Midbrain (tissue), 1 donor: Measurements from ENCODE around the gene UBL3.

Source experiments
- DNase-seq: peaks from one replicate; lab custom pipeline; 2025; lab: John Stamatoyannopoulos, UW

Gene UBL3

DNA sequence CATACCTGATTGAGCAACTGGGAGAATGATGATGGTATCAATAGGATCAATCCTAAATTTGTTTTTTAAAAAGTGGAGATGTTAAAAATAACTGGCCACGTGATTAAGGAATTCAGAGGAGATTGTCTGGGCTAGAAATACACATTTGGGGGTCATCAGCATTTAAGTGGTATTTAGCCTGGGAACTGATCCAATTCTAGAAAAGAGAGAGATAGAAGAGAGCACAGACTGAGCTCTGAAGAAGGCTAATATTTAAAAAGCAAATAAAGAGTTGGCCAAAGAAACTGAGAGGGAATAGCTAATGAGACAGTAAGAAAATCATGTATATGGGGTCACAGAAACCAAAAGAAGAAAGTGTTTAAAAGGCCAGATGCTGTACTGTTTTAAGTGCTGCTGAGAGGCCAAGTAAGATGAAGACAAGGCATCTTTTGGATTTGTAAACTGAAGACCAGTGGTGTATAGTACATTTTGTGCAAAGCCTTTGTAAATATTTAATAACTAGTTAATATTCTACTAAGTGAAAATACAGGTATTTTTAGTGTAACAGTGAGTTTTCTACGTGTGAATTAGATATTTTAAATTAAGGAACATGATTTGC is 40.2 kb downstream of the UBL3 start:
- no peak for DNase-seq

DNA sequence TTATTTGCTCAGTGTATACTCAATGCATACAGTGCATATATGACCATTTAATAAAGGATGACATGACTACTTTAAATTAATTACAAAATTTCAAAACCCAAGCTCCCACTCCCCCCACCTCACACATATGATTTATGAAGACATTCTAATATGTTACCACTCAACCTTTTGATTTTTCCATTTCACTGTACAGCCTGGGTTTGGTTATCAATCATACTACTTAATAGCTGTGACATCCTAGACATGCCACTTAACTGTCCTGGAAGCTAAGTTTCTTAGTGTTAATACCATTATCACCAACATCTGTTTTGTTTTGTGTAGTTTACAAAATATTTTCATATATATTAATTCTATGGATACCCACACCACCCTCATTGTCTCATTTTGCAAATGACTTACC is 42.2 kb downstream of the UBL3 start:
- DNase-seq = no peak

DNA sequence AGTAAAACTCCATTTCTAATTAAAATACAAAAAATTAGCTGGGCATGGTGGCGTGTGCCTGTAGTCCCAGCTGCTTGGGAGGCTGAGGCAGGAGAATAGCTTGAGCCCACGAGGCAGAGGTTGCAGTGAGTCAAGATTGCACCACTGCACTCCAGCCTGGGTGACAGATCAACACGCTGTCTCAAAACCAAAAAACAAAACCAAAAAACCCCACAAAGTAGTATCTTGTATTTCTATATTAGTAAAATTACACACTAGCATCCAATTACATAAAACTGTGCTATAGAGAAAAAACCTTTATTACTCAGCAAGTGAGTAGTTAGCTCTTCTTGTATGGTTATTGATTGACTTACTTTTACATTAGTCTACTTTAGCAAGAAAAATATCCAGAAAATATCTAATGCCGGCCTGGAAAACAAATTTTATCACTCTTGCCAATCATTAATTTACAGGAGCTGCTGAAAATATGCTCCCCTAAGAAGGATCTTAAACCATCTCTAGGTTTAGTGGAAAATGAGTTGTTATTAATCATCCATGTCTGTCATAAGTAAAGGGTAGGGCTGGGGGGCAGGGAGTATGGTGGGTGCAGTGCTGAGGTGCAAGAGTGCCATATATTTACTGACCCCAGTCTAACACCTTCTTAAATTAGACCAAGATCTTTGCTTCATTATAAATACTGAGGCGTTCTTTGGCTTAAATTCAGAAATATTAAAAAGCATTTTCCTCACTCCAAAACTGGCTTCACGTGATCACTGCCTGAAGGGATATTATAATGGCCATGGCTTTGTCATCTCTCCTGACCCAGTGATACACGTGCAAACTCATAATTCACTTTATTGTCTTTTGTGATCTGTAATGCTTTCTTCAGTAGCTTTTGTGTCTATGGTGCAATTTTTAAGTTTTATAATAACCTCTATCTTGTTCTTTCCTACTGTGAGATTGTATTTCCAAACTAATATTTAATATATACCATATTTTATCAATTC is 44.1 kb downstream of the UBL3 start:
- DNase-seq = no peak

DNA sequence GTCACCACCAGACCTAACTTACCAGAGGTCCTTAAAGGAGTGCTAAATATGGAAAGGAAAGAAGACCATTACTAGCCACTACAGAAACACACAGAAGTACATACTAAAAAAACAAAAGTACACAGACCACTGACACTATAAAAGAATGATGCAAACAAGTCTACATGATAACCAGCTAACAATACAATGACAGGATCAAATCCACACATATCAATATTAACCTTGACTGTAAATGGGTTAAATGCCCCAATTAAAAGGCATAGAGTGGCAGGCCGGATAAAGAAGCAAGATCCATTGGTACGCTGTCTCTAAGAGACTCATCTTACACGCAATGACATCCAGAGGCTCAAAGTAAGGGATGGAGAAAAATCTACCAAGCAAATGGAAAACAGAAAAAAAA is 47.2 kb downstream of the UBL3 start:
- DNase-seq = no peak

DNA sequence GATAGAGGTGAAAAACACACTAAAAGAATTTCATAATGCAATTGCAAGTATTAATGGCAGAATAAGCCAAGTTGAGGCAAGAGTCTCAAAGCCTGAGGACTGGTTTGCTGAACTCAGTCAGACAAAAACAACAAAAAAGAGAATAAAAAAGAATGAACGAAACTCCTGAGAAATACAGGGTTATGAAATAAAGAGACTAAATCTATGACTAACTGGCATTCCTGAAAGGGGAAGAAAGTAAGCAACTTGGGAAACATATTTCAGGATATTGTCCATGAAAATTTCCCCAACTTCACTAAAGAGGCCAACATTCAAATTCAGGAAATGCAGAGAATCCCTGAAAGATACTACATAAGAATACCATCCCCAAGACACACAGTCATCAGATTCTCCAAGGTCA is 47.8 kb downstream of the UBL3 start:
- no peak for DNase-seq

GRCh38 chr13:29801737-29802305 is 48.6 kb downstream of the UBL3 start:
- DNase-seq = no peak

GRCh38 chr13:29801102-29801501 is 49.3 kb downstream of the UBL3 start:
- no peak for DNase-seq

DNA sequence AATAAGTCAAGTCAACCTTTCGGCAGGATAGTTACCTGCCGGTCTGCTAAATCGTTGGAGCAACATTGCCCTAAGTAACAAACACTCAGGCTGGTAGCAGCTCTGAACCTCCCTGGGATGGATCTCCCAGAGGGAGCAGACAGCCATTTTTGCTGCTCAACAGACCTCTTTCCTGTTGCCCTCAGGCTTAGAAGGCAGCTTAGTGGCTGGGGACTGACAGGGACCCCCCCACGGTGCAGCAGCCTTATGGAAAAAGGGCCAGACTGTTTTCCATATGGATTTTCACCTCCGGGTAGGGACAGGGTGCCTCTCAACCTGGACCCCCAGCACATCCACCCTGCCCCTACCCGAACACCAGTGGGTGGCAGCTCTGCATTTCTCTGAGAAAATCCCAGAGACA is 49.7 kb downstream of the UBL3 start:
- DNase-seq = no peak

DNA sequence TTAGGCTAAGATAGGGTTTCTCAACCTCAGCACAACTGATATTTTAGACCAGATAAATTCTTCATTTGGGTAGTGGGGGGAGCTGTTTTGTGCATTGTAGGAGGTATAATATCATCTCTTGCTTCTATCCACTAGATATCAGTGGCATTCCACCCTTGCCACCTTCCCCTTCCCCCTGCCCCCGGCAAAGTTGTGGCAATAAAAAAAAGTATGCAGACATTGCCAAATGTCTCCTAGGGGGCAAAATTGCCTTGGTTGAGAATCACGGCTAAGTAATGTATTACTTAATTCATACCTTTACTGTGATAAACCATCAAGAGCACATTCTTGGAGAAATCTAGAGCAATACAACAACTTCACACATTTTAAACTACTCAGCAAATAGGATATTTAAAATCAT is 51.4 kb downstream of the UBL3 start:
- DNase-seq = no peak

DNA sequence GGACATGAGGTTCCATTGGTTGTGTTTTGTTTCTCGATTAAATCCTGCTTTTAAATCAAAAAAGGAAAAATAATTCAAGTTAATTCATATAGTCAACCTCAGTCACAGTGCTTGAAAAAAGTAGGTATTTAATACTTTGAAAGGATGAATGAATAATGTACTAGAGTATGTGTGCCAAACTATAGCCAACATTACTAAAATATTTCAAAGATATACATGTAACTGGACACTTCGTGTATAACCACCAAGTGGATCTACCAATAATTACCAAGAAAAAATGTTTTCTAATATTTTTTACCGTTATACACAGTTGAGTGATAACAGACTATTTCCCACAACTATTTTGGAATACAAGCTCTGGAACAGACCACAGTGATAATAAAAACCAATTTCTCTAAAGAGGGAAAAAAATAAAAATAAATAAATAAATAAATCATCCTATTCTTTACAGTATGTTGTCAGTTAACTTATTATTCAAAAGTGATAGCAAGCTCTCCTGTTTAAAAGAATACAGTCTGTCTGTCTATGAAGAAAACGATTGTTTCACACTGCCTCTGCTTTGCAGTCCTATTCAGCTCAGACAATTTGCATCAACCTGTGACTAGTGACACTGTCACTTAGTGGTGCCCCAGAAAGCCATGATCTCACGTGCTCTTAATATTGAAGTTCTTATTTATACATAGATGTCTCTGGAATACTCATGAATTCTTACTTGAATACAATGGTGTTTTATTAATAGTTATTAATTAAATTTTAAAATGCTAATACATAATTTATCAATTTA is 58.2 kb downstream of the UBL3 start:
- DNase-seq = no peak

DNA sequence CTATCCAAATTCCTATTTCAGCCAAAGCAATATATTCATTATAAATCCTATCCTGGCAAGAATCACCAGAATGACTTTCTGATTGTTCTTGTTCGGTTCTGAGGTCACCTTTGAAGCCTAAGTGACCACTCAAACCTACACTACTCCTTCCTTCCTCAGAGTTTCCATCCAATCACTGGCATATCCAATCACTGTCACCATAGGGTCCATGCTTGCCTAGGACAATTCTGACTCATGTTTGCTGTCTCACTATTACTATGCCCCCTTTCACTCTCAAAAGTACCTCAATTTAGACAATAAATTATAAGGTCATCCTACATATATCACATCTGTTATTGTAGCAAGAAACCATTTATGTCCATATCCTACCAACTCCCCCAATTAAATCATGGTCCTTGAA is 58.9 kb downstream of the UBL3 start:
- no peak for DNase-seq

DNA sequence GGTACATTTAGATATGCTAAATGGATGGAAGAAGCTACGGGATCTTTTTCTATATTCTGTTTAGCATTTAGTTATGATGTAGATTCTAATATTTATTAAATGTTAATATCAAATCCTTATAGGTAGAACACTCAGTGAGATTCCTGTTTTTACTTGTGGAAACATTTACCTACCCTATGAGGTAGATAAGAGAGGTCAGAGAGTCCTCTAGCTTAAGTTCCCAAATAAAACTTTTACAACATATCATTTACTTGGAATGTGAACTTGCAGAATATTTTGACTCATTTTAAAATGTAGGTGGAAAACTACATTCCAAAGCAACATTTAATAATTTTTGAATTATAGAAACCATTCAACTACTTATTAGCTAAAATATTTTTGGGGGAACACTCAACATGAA is 63.7 kb downstream of the UBL3 start:
- DNase-seq = no peak

- no peak for DNase-seq
These were observed 64.4 kb downstream of the UBL3 start for GRCh38 chr13:29785978-29786377.

- DNase-seq = no peak
These were observed 67.6 kb downstream of the UBL3 start for GRCh38 chr13:29782798-29783197.

DNA sequence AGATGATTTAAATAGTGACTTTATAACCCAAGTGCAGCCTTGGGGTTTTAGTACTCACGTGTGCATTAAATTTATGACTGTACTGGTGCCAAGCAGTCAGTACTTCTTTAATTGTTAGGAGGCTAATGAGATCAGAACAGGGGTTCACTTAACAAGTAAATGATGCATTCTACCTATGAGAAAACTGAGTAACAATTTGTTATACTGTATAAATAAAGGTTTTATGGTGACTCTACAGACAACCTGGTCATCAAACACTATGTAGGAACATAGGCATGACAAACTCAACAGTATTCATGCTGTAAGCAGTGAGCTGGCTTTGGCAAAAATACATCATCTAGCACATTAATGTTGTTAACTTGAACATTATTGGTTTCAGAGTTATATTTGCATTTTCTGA is 75.6 kb downstream of the UBL3 start:
- DNase-seq = no peak

GRCh38 chr13:29771247-29771646 is 79.2 kb downstream of the UBL3 start:
- DNase-seq = peak; percentile 26

- DNase-seq = peak; percentile 44
These were observed 83.4 kb downstream of the UBL3 start for GRCh38 chr13:29767006-29767405.

DNA sequence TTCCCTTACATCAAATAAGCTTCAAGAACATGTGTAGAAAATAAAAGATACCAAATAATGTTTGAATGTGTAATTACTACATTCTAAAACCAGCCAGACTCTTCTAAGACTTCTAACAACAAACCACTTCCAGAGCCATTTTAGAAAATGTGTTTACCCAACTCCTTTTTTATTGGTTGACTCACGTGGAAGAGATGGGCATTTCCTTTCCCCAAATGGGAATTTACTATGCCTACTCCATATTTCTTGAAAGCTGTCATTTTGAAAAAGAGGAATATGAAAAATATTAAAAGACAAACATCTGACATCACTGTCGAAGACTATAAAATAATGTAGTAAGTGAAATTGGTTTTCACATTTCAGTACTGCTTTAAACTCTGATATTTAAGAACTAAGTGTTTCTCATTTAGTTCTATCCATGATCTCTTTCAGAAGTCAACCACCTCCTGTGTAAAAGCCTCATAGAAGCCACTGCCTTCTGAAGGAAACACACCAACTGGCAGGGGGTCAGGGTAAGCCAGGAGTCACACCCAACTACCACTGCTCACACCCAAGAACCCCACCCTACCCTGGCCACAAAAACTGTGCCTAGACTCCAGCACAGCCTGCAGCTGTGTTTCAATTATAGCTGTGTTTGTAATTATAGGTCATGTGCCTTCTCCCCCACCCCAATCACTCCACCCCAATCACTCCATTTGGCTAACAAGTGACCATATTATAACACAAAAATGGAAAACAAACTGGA is 86.8 kb downstream of the UBL3 start:
- DNase-seq = no peak

DNA sequence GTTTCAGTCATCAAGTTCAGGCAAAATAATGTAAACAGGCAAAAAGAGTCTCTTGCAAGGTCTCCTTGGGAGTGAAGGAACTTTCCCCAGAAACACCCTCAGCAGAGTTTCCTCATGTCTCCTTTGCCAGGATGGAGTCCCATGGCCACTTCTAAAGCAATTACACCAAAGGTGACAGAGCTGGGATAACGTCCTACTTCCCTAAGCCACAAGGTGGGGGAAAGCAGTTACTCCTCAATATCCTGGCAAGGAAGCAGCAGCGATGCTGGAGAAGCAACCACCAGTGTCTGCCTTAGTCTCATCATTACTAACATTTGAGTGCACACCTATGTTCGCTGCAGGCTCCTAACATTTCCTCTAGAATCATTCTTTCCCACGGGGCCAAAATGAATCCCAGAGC is 88.6 kb downstream of the UBL3 start:
- no peak for DNase-seq

DNA sequence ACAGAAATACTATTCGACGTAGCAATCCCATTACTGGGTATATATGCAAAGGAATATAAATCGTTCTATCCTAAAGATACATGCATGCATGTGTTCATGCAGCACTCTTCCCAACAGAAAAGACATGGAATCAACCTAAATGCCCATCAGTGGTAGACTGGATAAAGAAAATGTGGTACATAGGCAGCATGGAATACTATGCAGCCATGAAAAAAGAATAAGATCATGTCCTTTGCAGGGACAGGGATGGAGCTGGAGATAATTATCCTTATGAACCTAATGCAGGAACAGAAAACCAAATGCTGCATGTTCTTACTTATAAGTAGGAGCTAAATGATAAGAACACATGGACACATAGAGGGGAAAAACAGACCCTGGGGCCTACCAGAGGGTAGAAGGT is 89.3 kb downstream of the UBL3 start:
- no peak for DNase-seq

DNA sequence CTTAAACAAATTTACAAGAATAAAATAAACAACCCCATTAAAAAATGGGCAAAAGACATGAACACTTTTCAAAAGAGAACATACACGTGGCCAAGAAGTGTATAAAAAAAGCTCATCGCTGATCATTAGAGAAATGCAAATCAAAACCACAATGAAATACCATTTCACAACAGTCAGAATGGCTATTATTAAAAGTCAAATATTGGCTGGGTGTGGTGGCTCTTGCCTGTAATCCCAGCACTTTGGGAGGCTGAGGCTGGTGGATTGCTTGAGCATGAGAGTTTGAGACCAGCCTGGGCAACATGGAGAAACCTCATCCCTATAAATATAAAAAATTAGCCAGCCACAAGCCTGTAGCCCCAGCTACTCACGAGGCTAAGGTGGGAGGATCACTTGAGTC is 89.9 kb downstream of the UBL3 start:
- DNase-seq = no peak
